NCI-H2196 (cell line): Measurements from ENCODE around the gene NDUFAF2.
"Not testable (repeated sequence)": the region's sequence is repeated elsewhere in the genome, so short reads cannot be mapped to it uniquely, and the experiment has no call there.

ENCODE experiments used
- DNase-seq: peaks from one replicate; lab custom pipeline; 2025; ENCODE audit not compliant: unreplicated experiment; lab: John Stamatoyannopoulos, UW

The NDUFAF2 gene

GRCh38 chr5:61168951-61169350 is 223.9 kb downstream of the NDUFAF2 start:
- no peak for DNase-seq

GRCh38 chr5:61171479-61171878 is 226.5 kb downstream of the NDUFAF2 start:
- DNase-seq = no peak

- DNase-seq = no peak
Observed at GRCh38 chr5:61176631-61177030, 231.6 kb downstream of the NDUFAF2 start.

DNA sequence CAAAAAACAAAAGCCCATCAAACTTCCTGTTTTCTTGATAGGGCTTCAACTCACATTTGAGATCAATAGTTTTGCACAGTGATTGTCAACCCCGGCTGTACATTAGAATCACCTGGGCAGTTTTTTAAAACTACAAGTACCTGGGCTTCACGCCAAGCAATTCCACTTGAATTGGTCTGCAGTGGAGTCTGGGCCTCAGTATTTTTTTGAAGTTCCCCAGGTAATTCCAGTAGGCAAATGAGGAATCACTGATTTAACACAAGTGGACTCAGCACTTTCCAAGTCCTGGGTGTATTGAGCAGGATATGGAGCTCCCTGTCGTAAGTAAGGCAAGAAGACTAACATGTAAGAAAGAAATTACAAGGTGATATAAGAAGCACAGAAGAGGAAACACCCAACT is 232.1 kb downstream of the NDUFAF2 start:
- peak; percentile 7 for DNase-seq

DNA sequence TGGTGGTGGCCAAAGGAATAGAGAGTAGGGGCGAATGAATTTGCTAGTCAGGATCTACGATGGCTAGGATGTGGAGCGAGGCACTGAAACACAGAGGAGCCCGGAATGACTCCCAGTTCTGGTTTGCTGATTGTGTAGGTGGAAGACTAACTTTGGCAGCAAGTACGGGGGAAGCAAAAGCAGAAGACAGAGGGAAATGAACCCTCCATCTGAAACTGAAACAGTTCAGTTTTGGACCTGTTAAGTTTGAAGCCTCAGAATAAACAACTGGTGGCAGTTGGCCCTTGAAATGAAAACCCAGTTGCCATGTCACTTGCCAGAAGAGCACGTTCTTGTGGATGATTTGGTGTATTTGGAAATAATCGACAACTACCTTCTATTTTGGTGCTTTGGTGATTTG is 232.7 kb downstream of the NDUFAF2 start:
- no peak for DNase-seq

DNA sequence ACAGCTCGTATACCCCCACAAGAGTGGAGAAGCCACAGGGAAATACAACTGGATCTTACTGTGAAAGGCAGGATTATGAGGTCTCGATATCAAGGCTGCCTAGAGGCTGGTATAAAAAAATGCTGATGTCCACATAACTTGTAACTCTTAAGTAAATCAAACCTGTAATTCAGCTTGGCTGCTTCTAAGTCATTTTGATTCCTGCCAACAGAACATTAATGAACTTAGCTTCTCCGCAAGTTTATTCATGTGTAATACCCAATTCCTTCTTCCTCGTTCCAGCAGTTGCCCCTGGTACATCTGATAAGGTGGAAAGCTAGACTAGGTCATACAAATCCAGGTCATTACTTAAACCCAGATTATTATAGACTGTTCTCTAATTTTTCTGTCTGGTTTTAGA is 233.7 kb downstream of the NDUFAF2 start:
- DNase-seq = no peak

DNA sequence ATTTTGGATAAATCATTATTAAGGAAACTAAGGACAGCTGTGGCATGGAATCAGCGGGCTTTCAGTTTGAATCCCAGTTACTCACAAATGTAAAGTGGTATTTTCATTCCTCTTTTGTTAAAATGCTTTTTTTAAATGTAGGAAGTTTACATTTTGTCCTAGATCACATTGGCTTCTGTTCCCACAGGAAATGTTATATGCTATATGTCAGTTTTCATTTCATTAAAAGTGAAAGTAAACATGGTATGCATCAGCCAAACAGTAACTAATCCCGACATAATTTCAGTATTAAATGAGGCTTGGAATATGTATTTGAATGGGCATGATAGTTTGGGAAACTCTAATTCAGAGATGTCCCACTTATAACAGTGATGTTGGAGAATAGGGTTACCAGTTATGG is 235.9 kb downstream of the NDUFAF2 start:
- DNase-seq = no peak

DNA sequence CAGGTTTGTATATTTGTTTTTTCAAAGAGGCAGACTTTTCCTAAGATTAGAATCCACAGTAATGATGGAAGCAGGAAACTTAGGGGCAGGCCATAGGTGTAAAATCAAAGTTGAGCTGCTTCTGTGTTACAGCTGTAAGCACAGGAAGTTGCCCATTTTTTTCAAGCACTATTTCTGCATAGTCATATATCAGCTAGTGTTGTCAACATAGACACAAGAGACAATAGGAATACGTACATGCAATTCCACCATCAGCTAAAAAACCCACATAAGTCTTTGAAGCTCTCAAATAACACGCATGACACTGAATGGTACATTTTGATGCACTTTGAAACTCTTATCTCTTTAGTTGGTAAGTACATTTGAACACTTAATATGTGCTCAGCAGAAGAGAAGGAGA is 237.4 kb downstream of the NDUFAF2 start:
- no peak for DNase-seq

DNA sequence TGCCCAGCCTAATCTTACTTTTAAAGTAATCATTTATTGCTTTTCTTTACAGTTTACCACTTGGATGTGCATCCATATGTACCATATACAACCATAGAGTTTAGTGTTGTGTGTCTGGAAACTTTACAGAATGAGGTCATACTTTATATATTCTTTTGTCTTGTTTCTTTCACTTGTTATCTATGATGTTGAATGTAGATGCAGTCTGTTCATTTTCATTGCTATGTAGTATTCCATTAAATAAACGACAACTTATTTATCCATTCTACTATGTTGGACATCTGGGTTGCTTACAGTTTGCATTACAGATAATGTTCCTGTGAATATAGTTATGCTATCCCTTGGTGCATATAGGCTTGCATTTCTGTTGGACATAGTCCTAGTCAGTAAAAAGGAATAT is 238.5 kb downstream of the NDUFAF2 start:
- no peak for DNase-seq

- DNase-seq = no peak
Observed at GRCh38 chr5:61184708-61185107, 239.7 kb downstream of the NDUFAF2 start.

- DNase-seq = no peak
Observed at GRCh38 chr5:61186634-61187033, 241.6 kb downstream of the NDUFAF2 start.

DNA sequence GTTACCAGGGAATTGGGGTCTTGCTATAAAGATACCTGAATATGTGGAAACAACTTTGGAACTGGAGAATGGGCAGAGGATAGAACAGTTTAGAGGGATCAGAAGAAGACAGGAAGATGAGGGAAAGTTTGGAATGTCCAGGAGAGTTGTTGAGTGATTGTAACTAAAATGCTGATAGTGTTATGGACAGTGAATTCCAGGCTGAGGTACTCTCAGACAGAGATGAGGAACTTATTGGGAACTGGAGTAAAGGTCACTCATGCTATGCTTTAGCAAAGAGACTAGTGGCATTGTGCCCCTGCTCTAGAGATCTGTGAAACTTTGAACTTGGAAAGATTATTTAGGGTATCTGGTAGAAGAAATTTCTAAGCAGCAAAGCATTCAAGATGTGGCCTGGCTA is 242.3 kb downstream of the NDUFAF2 start:
- not testable (repeated sequence) for DNase-seq

GRCh38 chr5:61187826-61188225 is 242.8 kb downstream of the NDUFAF2 start:
- not testable (repeated sequence) for DNase-seq

GRCh38 chr5:61198606-61199005 is 253.6 kb downstream of the NDUFAF2 start:
- no peak for DNase-seq

DNA sequence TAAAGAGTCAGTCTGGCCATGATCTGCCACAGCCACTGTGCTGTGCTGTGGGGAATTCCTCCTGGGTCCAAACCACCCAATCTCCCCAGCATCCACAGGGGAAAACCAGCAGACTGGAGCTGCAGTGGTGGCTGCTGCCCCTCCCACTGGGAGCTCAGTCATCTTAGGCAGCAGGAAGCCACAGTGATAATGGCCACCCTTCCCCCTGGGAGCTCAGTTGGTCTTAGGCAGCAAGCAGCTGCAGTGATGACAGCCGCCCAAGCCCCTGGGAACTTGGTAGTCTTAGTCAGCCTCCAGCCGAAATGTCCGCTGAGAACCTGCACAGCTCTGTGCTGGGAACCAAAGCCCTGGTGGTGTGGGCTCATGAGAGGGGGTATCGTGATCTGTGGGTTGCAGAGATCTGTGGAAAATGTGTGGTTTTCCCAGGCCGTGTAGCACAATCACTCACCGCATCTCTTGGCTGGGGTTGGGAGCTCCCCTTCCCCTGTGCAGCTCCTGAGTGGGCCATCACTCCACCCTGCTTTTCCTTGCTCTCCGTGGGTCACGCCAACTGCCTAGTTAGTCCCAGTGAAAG is 255.7 kb downstream of the NDUFAF2 start:
- DNase-seq = no peak

DNA sequence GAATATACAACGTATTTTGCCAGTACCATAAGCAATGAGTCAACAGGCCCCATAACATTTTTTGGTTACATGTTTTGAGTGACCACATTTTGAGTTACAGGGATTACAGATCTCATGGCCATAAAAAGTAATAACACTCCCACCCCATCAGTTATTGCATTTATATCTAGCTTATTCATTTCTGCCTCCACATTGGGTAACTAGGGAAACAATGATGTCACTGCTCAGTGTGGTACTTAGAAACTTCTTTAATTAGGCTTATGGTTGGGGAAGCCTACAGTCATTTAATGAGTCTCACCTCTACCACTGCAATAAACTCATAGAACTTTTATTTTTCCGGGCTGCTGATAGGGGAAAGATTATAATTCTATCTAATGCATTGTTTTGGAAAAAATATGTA is 257.2 kb downstream of the NDUFAF2 start:
- no peak for DNase-seq
